Keratinocyte (primary cell): Measurements from ENCODE around the gene G6PC3. TPM values are rescaled to one million over a fixed set of nuclear protein-coding genes. Genes with fewer than 3 reads are reported as not detected.

ENCODE experiments used
- DNase-seq: peaks from one replicate; pipeline ENCODE4 v3.0.0-alpha.2; 2011; ENCODE audit warnings: low read depth, missing footprints, low spot score
- FAIRE-seq: peaks from 2 replicates; lab custom pipeline; 2011; peaks lifted over from hg19 to GRCh38; lab: Jason Lieb, UNC
- H2AFZ ChIP-seq: 2 replicates; pipeline ENCODE4 v1.6.0; 2012; ENCODE audit warnings: low read length, control low read depth, inconsistent platforms; ENCODE audit not compliant: control insufficient read depth
- H3K27ac ChIP-seq: 2 replicates; pipeline ENCODE4 v1.5.1; 2011; ENCODE audit warnings: low read length; ENCODE audit not compliant: control insufficient read depth, insufficient read depth
- H3K27me3 ChIP-seq: 3 replicates; pipeline ENCODE4 v1.6.0; 2011; ENCODE audit warnings: low read length; ENCODE audit not compliant: control insufficient read depth, insufficient read depth; ENCODE audit errors: extremely low read depth
- H3K36me3 ChIP-seq, 2 experiments: 2 replicates in 1 of 2; 3 replicates in 1 of 2; pipeline ENCODE4 v1.5.1; 2011; ENCODE audit warnings: low read length in 2 of 2, mild to moderate bottlenecking in 1 of 2; ENCODE audit not compliant: control insufficient read depth in 2 of 2, insufficient read depth in 2 of 2; ENCODE audit errors: extremely low read depth in 1 of 2
- H3K4me1 ChIP-seq: 3 replicates; pipeline ENCODE4 v1.5.1; 2011; ENCODE audit warnings: low read length; ENCODE audit not compliant: control insufficient read depth, insufficient read depth; ENCODE audit errors: extremely low read depth
- H3K4me2 ChIP-seq: 3 replicates; pipeline ENCODE4 v1.6.0; 2011; ENCODE audit warnings: low read depth, low read length; ENCODE audit not compliant: control insufficient read depth, insufficient read depth; ENCODE audit errors: extremely low read depth
- H3K4me3 ChIP-seq, 3 experiments: fragments of 200-600 bp in 1 of 3; sonication (generic) in 1 of 3; 2 replicates in 2 of 3; 3 replicates in 1 of 3; pipeline ENCODE4 v1.5.1; 2011 to 2016; ENCODE audit warnings: low read length in 3 of 3, mild to moderate bottlenecking in 3 of 3, control low read depth in 2 of 3, inconsistent platforms in 1 of 3, low read depth in 1 of 3, mixed read lengths in 1 of 3, mixed run types in 1 of 3, moderate library complexity in 1 of 3; ENCODE audit not compliant: control insufficient read depth in 2 of 3, insufficient read depth in 2 of 3; ENCODE audit errors: extremely low read depth in 1 of 3
- H3K79me2 ChIP-seq: 2 replicates; pipeline ENCODE4 v1.6.0; 2012; ENCODE audit warnings: low read length; ENCODE audit not compliant: control insufficient read depth, insufficient read depth
- H3K9ac ChIP-seq: 3 replicates; pipeline ENCODE4 v1.6.0; 2011; ENCODE audit warnings: low read length; ENCODE audit not compliant: control insufficient read depth, insufficient read depth; ENCODE audit errors: extremely low read depth
- H3K9me1 ChIP-seq: 3 replicates; pipeline ENCODE4 v1.6.0; 2011; ENCODE audit warnings: low read length; ENCODE audit not compliant: control insufficient read depth, insufficient read depth; ENCODE audit errors: extremely low read depth
- H3K9me3 ChIP-seq: 2 replicates; pipeline ENCODE4 v1.5.1; 2012; ENCODE audit warnings: low read depth, low read length; ENCODE audit not compliant: control insufficient read depth
- H4K20me1 ChIP-seq: 3 replicates; pipeline ENCODE4 v1.6.0; 2011; ENCODE audit warnings: low read length; ENCODE audit not compliant: control insufficient read depth, insufficient read depth; ENCODE audit errors: extremely low read depth
- EZH2 ChIP-seq: IDR thresholded peaks from one replicate; pipeline ENCODE4 v1.6.1; 2012; ENCODE audit warnings: inconsistent platforms, mild to moderate bottlenecking, low read length, moderate library complexity
- dilution Hi-C: fragments of 300-500 bp; cut with MboI; formaldehyde crosslinking; loops from one replicate; pipeline ENCODE4 v1.7.0; 2020; ENCODE audit warnings: low sequenced_read_pairs; ENCODE audit not compliant: extremely low pct_ligation_motif_present
- polyA plus RNA-seq, 5 experiments: library from polyadenylated mRNA; depleted of rRNA in 3 of 5; stranded (reverse) in 3 of 5; stranded (forward) in 1 of 5; unstranded in 1 of 5; fragments of >200 nt; gene quantifications; 1 replicate in 1 of 5; 2 replicates in 3 of 5; 3 replicates in 1 of 5; pipeline versions ENCODE4 v1.2.1 to v1.2.3, GENCODE V29; 2011 to 2012; ENCODE audit warnings: missing spikeins in 2 of 5, low read depth in 1 of 5, low replicate concordance in 1 of 5
- TF ChIP-seq, protein P1 (sequence below), 3 experiments: IDR thresholded peaks in 1 of 3; conservative IDR thresholded peaks in 1 of 3; optimal IDR thresholded peaks in 1 of 3; 2 replicates in 2 of 3; 3 replicates in 1 of 3; pipeline versions ENCODE3 to v1.5.1; 2011; ENCODE audit warnings: low read length in 3 of 3, mild to moderate bottlenecking in 3 of 3, moderate library complexity in 2 of 3, control low read depth in 1 of 3, inconsistent platforms in 1 of 3; ENCODE audit not compliant: insufficient read depth in 2 of 3; ENCODE audit errors: extremely low read depth in 1 of 3

Gene G6PC3
- polyA plus RNA-seq, 1 donor (not counting 4 experiments of a cell fraction or from before 2014, with no cell fraction given): 28.0 TPM

DNA sequence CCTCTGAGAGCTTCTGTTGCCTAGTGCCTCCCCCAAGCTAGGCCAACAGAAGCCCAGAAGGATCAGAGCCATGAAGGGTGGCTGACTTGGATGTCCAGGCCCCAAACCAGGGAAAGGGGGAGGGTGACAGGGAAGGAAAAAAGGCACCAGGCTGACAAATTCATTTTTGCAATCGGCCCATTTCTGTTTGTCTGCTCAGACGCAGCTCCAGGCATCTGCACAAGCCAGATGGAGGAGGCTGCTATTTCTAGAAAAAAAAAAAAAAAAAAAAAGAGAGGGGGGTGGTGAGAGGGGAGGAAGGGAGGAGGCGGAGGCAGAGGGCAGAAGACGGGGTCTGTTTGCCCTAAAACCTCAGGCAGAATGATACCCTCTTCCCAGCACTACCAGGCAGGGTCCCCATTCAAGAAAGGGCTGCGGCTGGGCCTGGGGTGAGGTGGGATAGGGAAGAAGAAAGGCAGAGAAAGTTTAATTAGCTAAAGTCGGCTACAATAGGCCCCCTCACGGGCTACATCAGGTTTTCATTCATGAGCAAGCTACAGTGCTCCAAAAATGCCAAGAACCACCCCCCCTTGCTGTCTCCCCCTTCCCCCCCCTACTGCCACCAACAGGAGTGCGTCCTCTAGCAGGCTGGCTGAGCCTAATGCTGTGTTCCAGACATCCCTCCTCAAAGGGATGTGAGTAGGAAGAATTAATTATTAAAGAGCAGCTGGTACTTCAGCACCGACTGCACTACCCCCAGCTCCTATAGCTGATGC is 50.5 kb downstream of the G6PC3 start:
- DNase-seq: no peak
- no peak for FAIRE-seq
- no peaks in the 10 kb centered on the region for H3K36me3 ChIP-seq
- peaks cover 9% of the 10 kb centered on the region for H3K4me1 ChIP-seq
- no peaks in the 10 kb centered on the region for H3K79me2 ChIP-seq
- no peaks in the 10 kb centered on the region for H3K9me1 ChIP-seq
- H3K4me3 ChIP-seq: no peak overlapping the region
- H4K20me1 ChIP-seq: no peaks in the 10 kb centered on the region
- no peak overlapping the region for H3K9ac ChIP-seq
- H3K27me3 ChIP-seq: peaks cover 9% of the 10 kb centered on the region
- no peak overlapping the region for H3K27ac ChIP-seq
- H3K9me3 ChIP-seq: no peaks in the 10 kb centered on the region
- TF ChIP-seq, protein P1, sequence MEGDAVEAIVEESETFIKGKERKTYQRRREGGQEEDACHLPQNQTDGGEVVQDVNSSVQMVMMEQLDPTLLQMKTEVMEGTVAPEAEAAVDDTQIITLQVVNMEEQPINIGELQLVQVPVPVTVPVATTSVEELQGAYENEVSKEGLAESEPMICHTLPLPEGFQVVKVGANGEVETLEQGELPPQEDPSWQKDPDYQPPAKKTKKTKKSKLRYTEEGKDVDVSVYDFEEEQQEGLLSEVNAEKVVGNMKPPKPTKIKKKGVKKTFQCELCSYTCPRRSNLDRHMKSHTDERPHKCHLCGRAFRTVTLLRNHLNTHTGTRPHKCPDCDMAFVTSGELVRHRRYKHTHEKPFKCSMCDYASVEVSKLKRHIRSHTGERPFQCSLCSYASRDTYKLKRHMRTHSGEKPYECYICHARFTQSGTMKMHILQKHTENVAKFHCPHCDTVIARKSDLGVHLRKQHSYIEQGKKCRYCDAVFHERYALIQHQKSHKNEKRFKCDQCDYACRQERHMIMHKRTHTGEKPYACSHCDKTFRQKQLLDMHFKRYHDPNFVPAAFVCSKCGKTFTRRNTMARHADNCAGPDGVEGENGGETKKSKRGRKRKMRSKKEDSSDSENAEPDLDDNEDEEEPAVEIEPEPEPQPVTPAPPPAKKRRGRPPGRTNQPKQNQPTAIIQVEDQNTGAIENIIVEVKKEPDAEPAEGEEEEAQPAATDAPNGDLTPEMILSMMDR (optimal IDR thresholded peaks at IDR 0.05 in 1 of 3, IDR thresholded peaks at IDR 0.05 in 1 of 3, conservative IDR thresholded peaks at IDR 0.05 in 1 of 3; ENCODE audit: extremely low read depth in 1 of 3, insufficient read depth in 2 of 3, low read length in 3 of 3): no peak
- TF ChIP-seq EZH2: no peak
- no peak overlapping the region for H2AFZ ChIP-seq
- dilution Hi-C loops: no loop called here
- no peak overlapping the region for H3K4me2 ChIP-seq

DNA sequence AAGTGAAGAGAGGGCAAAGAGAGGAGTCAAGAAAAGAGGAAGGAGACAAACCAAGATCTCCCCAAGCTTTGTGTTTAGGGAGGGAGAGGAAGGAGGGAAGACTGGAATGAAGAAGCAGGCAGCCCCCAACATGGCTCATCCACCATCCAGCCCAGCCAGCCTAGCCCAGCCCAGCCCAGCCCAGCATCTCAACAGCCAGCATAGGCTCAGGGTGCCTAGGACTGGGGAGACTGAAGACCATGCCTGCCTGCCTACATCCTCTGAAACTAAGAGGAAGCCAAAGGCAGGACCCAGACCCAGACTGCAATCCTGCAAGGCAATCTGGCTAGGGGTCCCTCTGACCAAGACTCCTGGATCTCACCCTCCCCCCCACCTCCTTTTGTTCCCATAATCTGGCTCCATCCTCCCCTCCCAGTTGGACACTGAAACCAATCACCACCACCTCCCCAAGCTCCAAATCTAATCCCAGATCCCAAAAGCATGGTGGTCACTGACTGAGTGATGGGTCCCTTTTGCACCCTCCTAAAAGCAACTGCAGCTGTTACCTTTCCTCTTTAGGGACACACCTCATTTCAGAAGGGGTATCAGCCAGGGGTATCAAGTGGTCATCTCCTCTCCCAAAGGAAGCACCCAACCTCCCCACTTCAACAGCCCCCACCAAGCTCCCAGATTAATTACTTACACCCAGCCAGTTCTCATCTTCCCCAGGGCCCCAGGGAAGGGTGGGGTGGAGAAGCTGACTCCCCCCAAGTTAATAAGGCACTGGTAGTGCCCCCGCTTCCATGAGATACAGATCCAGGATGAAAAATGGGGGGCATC is 51.7 kb downstream of the G6PC3 start:
- Histone ChIP-seq H2AFZ (no peak overlapping the region), H3K4me1 (peaks cover 9% of the 10 kb centered on the region), H3K9me1 (no peaks in the 10 kb centered on the region), H3K36me3 (no peaks in the 10 kb centered on the region), H3K4me2 (peak overlapping the region; percentile 64), H3K79me2 (no peaks in the 10 kb centered on the region), H3K4me3 (peak overlapping the region; percentile 49 to 70 (median 68)), H3K27ac (no peak overlapping the region), H3K9me3 (no peaks in the 10 kb centered on the region), H4K20me1 (no peaks in the 10 kb centered on the region), H3K9ac (peak overlapping the region; percentile 78), H3K27me3 (peaks cover 9% of the 10 kb centered on the region)
- dilution Hi-C loops: no loop called here
- TF ChIP-seq, protein P1 (optimal IDR thresholded peaks at IDR 0.05 in 1 of 3, IDR thresholded peaks at IDR 0.05 in 1 of 3, conservative IDR thresholded peaks at IDR 0.05 in 1 of 3; ENCODE audit: extremely low read depth in 1 of 3, insufficient read depth in 2 of 3, low read length in 3 of 3): no peak
- no peak for TF ChIP-seq EZH2
- no peak for FAIRE-seq
- no peak for DNase-seq
